A549 (cell line): Measurements from ENCODE around the gene GNG8. TPM values are rescaled to one million over a fixed set of nuclear protein-coding genes. Genes with fewer than 3 reads are reported as not detected.
"Not testable (repeated sequence)": the region's sequence is repeated elsewhere in the genome, so short reads cannot be mapped to it uniquely, and the experiment has no call there.

Experiments used
- ATAC-seq, 2 experiments: fragments of 200-7000 bp in 1 of 2; fragments of >200 bp in 1 of 2; cut with Nextera tagmentation in 1 of 2; cut with Tn5 transposase in 1 of 2; 3 replicates each; pipeline versions ENCODE4 v1.8.0 to v1.9.1; 2018 to 2020; ENCODE audit warnings: mild to moderate bottlenecking in 1 of 2, moderate library complexity in 1 of 2
- CTCF ChIA-PET: fragments of 300-600 bp; sonication (Branson Sonifier 250); formaldehyde crosslinking; extraction: SDS; loops from one replicate; lab custom pipeline; 2021; ENCODE audit warnings: antibody characterized with exemption, inconsistent platforms; lab: Yijun Ruan, JAX
- POLR2A ChIA-PET: fragments of 350-600 bp; formaldehyde crosslinking; extraction: SDS; loops from one replicate; lab custom pipeline; 2021; ENCODE audit warnings: antibody characterized with exemption, inconsistent platforms; lab: Yijun Ruan, JAX
- DNase-seq, 2 experiments: peaks; one replicate each; pipeline versions ENCODE4 v3.0.0 to v3.0.0-alpha.2; 2011 to 2016; ENCODE audit warnings: low read depth in 1 of 2, low spot score in 1 of 2
- FAIRE-seq: peaks from 2 replicates; lab custom pipeline; 2011; peaks lifted over from hg19 to GRCh38; lab: Jason Lieb, UNC
- H3K27ac ChIP-seq, 2 experiments: fragments of >200 bp; sonication (Bioruptor Twin); formaldehyde crosslinking; 3 replicates each; pipeline ENCODE4 v1.5.1; 2016 to 2017
- H3K4me1 ChIP-seq: fragments of >200 bp; sonication (Bioruptor Twin); formaldehyde crosslinking; 3 replicates; pipeline ENCODE4 v1.6.1; 2016
- H3K4me2 ChIP-seq: fragments of >200 bp; sonication (Bioruptor Twin); formaldehyde crosslinking; 3 replicates; pipeline ENCODE4 v1.6.1; 2016
- H3K4me3 ChIP-seq: fragments of >200 bp; sonication (Bioruptor Twin); formaldehyde crosslinking; 3 replicates; pipeline ENCODE4 v1.5.1; 2016
- H3K9me3 ChIP-seq: fragments of >200 bp; sonication (Bioruptor Twin); formaldehyde crosslinking; 3 replicates; pipeline ENCODE4 v1.6.1; 2016
- ATOH8 ChIP-seq: fragments of 250-450 bp; sonication (Bioruptor Pico); IDR thresholded peaks from 2 replicates; pipeline ENCODE4 v1.5.0; 2020; ENCODE audit warnings: low read depth, mild to moderate bottlenecking, moderate library complexity
- BCL3 ChIP-seq: fragments of >200 bp; sonication (Bioruptor Twin); formaldehyde crosslinking; IDR thresholded peaks from 3 replicates; pipeline ENCODE4 v1.6.1; 2016
- CBX2 ChIP-seq: fragments of 200-600 bp; sonication (generic); IDR thresholded peaks from 2 replicates; pipeline ENCODE4 v1.6.1; 2016; ENCODE audit warnings: low read depth, mild to moderate bottlenecking, borderline replicate concordance
- CHD4 ChIP-seq: fragments of 200-600 bp; sonication (generic); IDR thresholded peaks from 2 replicates; pipeline ENCODE4 v1.6.1; 2016; ENCODE audit warnings: antibody characterized with exemption, mild to moderate bottlenecking, borderline replicate concordance
- EHMT2 ChIP-seq: fragments of 200-600 bp; sonication (generic); IDR thresholded peaks from 2 replicates; pipeline ENCODE4 v1.6.1; 2016; ENCODE audit warnings: antibody characterized with exemption, low read depth, mild to moderate bottlenecking, moderate library complexity
- ELK1 ChIP-seq: fragments of 150-350 bp; IDR thresholded peaks from 2 replicates; pipeline ENCODE4 v1.6.1; 2014; ENCODE audit warnings: low read depth, mild to moderate bottlenecking, low read length
- ESRRA ChIP-seq: fragments of 150-350 bp; IDR thresholded peaks from 2 replicates; pipeline ENCODE4 v1.6.1; 2014; ENCODE audit warnings: mild to moderate bottlenecking, low read length, borderline replicate concordance
- FOSL2 ChIP-seq, 2 experiments: fragments of 450-650 bp in 1 of 2; fragments of >200 bp in 1 of 2; sonication (Bioruptor Twin) in 1 of 2; formaldehyde crosslinking; IDR thresholded peaks; 2 replicates each; pipeline versions ENCODE4 v1.5.0 to v1.6.1; 2016 to 2020; ENCODE audit warnings: mild to moderate bottlenecking in 1 of 2, moderate library complexity in 1 of 2
- FOXS1 ChIP-seq: fragments of 250-450 bp; sonication (Bioruptor Pico); IDR thresholded peaks from 2 replicates; pipeline ENCODE4 v1.5.0; 2020; ENCODE audit warnings: mild to moderate bottlenecking, moderate library complexity
- GATA3 ChIP-seq: IDR thresholded peaks from 2 replicates; pipeline ENCODE4 v1.6.1; 2012; ENCODE audit warnings: borderline replicate concordance
- HDAC2 ChIP-seq: fragments of 200-600 bp; sonication (generic); IDR thresholded peaks from 2 replicates; pipeline ENCODE4 v1.6.1; 2016
- JUN ChIP-seq, 2 experiments: fragments of >200 bp; sonication (Bioruptor Twin); formaldehyde crosslinking; IDR thresholded peaks; 2 replicates in 1 of 2; 3 replicates in 1 of 2; pipeline ENCODE4 v1.6.1; 2016 to 2017
- JUNB ChIP-seq: fragments of >200 bp; sonication (Bioruptor Twin); formaldehyde crosslinking; IDR thresholded peaks from 2 replicates; pipeline ENCODE4 v1.6.1; 2016
- KDM5A ChIP-seq: fragments of 200-600 bp; sonication (generic); IDR thresholded peaks from 2 replicates; pipeline ENCODE4 v1.6.1; 2016; ENCODE audit warnings: antibody characterized with exemption, mild to moderate bottlenecking
- MAX ChIP-seq: IDR thresholded peaks from 2 replicates; pipeline ENCODE4 v1.6.1; 2012
- MAZ ChIP-seq: fragments of 150-350 bp; IDR thresholded peaks from 2 replicates; pipeline ENCODE4 v1.6.1; 2014; ENCODE audit warnings: antibody characterized with exemption, low read depth, low read length, borderline replicate concordance
- MYC ChIP-seq: IDR thresholded peaks from 2 replicates; pipeline ENCODE4 v1.6.1; 2012; ENCODE audit warnings: mild to moderate bottlenecking, inconsistent platforms, low read length, improper control_type of control experiment, borderline replicate concordance
- NFE2L2 ChIP-seq: fragments of 150-350 bp; conservative IDR thresholded peaks from 2 replicates; pipeline ENCODE4 v1.6.1; 2014; ENCODE audit warnings: low read length
- NR3C1 ChIP-seq: fragments of >200 bp; sonication (Bioruptor Twin); formaldehyde crosslinking; IDR thresholded peaks from 3 replicates; pipeline ENCODE4 v1.6.1; 2017
- PBX3 ChIP-seq: IDR thresholded peaks from 2 replicates; pipeline ENCODE4 v1.6.1; 2012
- RARB ChIP-seq: fragments of 250-450 bp; sonication (Bioruptor Pico); IDR thresholded peaks from 2 replicates; pipeline ENCODE4 v1.8.0; 2021; ENCODE audit warnings: mild to moderate bottlenecking, moderate library complexity
- RFX5 ChIP-seq: fragments of 450-650 bp; IDR thresholded peaks from 2 replicates; pipeline ENCODE4 v1.7.1; 2014; ENCODE audit warnings: antibody characterized with exemption, mild to moderate bottlenecking, moderate library complexity
- SREBF2 ChIP-seq: fragments of 450-650 bp; IDR thresholded peaks from 2 replicates; pipeline ENCODE4 v1.6.1; 2014; ENCODE audit warnings: mild to moderate bottlenecking, moderate library complexity
- TFCP2L1 ChIP-seq: fragments of 250-450 bp; sonication (Bioruptor Pico); IDR thresholded peaks from 2 replicates; pipeline ENCODE4 v1.5.0; 2021; ENCODE audit warnings: mild to moderate bottlenecking
- TP53 ChIP-seq: fragments of 250-450 bp; sonication (Bioruptor Pico); IDR thresholded peaks from 2 replicates; pipeline ENCODE4 v1.5.0; 2021; ENCODE audit warnings: mild to moderate bottlenecking, moderate library complexity
- USF2 ChIP-seq: fragments of 450-650 bp; IDR thresholded peaks from 2 replicates; pipeline ENCODE4 v1.6.1; 2014; ENCODE audit warnings: antibody characterized with exemption
- ZFP36 ChIP-seq: fragments of 450-650 bp; IDR thresholded peaks from 2 replicates; pipeline ENCODE4 v1.6.1; 2014; ENCODE audit warnings: borderline replicate concordance; ENCODE audit not compliant: partially characterized antibody
- WGBS: methylation state at CpG from one replicate; pipeline ENCODE4 v1.1.6; 2017; ENCODE audit errors: missing lambda C conversion rate; 5-methylcytosine and 5-hydroxymethylcytosine counted together
- polyA plus RNA-seq, 4 experiments: library from polyadenylated mRNA; depleted of rRNA in 3 of 4; stranded (reverse); fragments of >200 nt; fragmentation: RNase III in 1 of 4; extraction: RNeasy Plus Mini Kit Qiagen cat#74134 plus additional on column Dnase treatment in 1 of 4; gene quantifications; 2 replicates in 3 of 4; 3 replicates in 1 of 4; pipeline ENCODE4 v1.2.3, GENCODE V29; 2011 to 2017

GNG8 gene
- polyA plus RNA-seq, 2 of the 4 experiments (the other 2 are of a cell fraction): not detected

- TF ChIP-seq HDAC2: no peak
These were observed 6.4 kb downstream of the GNG8 start (continued) for GRCh38 chr19:46629546-46630025.

- H3K4me3 ChIP-seq, DNase-seq, H3K9me3 ChIP-seq, H3K27ac ChIP-seq, FAIRE-seq, POLR2A ChIA-PET, H3K4me2 ChIP-seq, ATAC-seq: not testable (repeated sequence)
- WGBS: 92% methylated on average over 7 of the region's 7 CpGs
- CTCF ChIA-PET: interaction anchor here (0.8 to 28.7 kb wide), 5 partner anchors 13 to 44 kb away, joined by 3 to 737 read pairs (median 3); partner anchors contain the start of genes CALM3 and DACT3
- peaks cover 22% of the 10 kb centered on the region for H3K4me1 ChIP-seq
These were observed 7.0 kb downstream of the GNG8 start for GRCh38 chr19:46628970-46629369.

GRCh38 chr19:46626446-46626845 is 9.6 kb downstream of the GNG8 start:
- FAIRE-seq: no peak
- Histone ChIP-seq H3K4me3 (no peak overlapping the region), H3K27ac (no peak overlapping the region)
- ChIA-PET POLR2A (no interaction called here), CTCF (interaction anchor here (1.0 to 28.7 kb wide), 4 partner anchors 10 to 127 kb away, joined by 3 to 737 read pairs (median 102); partner anchors contain the start of genes CALM3, DACT3 and GNG8)
- DNase-seq: no peak
- ATAC-seq: no peak
- WGBS: 96% methylated on average over 14 of the region's 14 CpGs
- TF ChIP-seq MAZ (no peak), MYC (no peak), KDM5A (no peak), JUNB (no peak), ZFP36 (no peak), ELK1 (no peak), CHD4 (no peak), ESRRA (no peak), USF2 (no peak), EHMT2 (no peak), CBX2 (no peak), JUN (IDR thresholded peaks at IDR 0.05) (no peak), ATOH8 (CRISPR knock-in tag) (no peak), HDAC2 (no peak), FOSL2 (IDR thresholded peaks at IDR 0.05) (no peak), FOSL2 (CRISPR knock-in tag; IDR thresholded peaks at IDR 0.05) (no peak), FOXS1 (no peak)
- TF ChIP-seq, all 56 proteins: peak for 0
- no peak overlapping the region for H3K4me2 ChIP-seq
- no peaks in the 10 kb centered on the region for H3K9me3 ChIP-seq
- H3K4me1 ChIP-seq: peaks cover 15% of the 10 kb centered on the region

GRCh38 chr19:46625731-46626130 is 10.3 kb downstream of the GNG8 start:
- CTCF ChIA-PET: interaction anchor here (0.7 to 28.7 kb wide), 6 partner anchors 11 to 128 kb away, joined by 3 to 737 read pairs (median 4); partner anchors contain the start of genes CALM3 and DACT3
- peak overlapping the region; percentile 54 for H3K4me2 ChIP-seq
- FAIRE-seq: no peak
- TF ChIP-seq ATOH8 (CRISPR knock-in tag): no peak
- no peak for TF ChIP-seq TFCP2L1 (CRISPR knock-in tag)
- TF ChIP-seq TP53 (CRISPR knock-in tag): no peak
- no peak for TF ChIP-seq NR3C1
- no peak for TF ChIP-seq PBX3
- no peak for TF ChIP-seq RARB
- no peak for TF ChIP-seq SREBF2
- TF ChIP-seq ESRRA: no peak
- TF ChIP-seq NFE2L2: no peak
- no peak for TF ChIP-seq RFX5
- no peak for TF ChIP-seq BCL3
- no peak for TF ChIP-seq GATA3
- TF ChIP-seq MAX: no peak

More at GRCh38 chr19:46625731-46626130, 10.3 kb downstream of the GNG8 start:
- Histone ChIP-seq H3K4me1 (peaks cover 12% of the 10 kb centered on the region), H3K4me3 (no peak overlapping the region), H3K27ac (peak overlapping the region; percentile 48 to 66; a peak in 5 of 6 replicates), H3K9me3 (no peaks in the 10 kb centered on the region)
- peak in 1 of 2 experiments; percentile 13; a peak in 2 of 6 replicates for ATAC-seq
- POLR2A ChIA-PET: no interaction called here
- 91% methylated on average over 12 of the region's 12 CpGs for whole genome bisulfite sequencing
- no peak for DNase-seq
